PC-9 (cell line): Measurements from ENCODE around the gene CHCHD4. TPM values are rescaled to one million over a fixed set of nuclear protein-coding genes. Genes with fewer than 3 reads are reported as not detected.

Source experiments
- BruUV-seq: library from RNA; stranded (reverse); fragments of 400-500 nt; replicated peaks from 2 replicates; lab custom pipeline; 2021; lab: Mats Ljungman, UMichigan
- CTCF ChIA-PET: fragments of 300-600 bp; sonication (Branson Sonifier 250); formaldehyde crosslinking; loops from one replicate; lab custom pipeline; 2022; ENCODE audit warnings: antibody characterized with exemption; lab: Charles Lee
- POLR2A ChIA-PET: fragments of 300-600 bp; sonication (Branson Sonifier 250); formaldehyde crosslinking; loops from one replicate; lab custom pipeline; 2022; ENCODE audit warnings: antibody characterized with exemption; ENCODE audit not compliant: unreplicated experiment; lab: Charles Lee
- DNase-seq, 2 experiments: peaks; one replicate each; pipeline versions ENCODE4 v3.0.0 to v3.0.0-alpha.2; 2015 to 2022; ENCODE audit warnings: mixed read lengths in 1 of 2
- H2AFZ ChIP-seq: fragments of 200-600 bp; sonication (generic); 2 replicates; pipeline ENCODE4 v1.8.1; 2017; ENCODE audit warnings: antibody characterized with exemption
- H3F3A ChIP-seq: fragments of 200-600 bp; sonication (generic); 2 replicates; pipeline ENCODE4 v1.8.1; 2017; ENCODE audit warnings: antibody characterized with exemption, mild to moderate bottlenecking, low read depth; ENCODE audit not compliant: insufficient read depth
- H3K27ac ChIP-seq: fragments of 200-600 bp; sonication (generic); 2 replicates; pipeline ENCODE4 v1.6.1; 2016; ENCODE audit warnings: mixed run types
- H3K27me3 ChIP-seq: fragments of 200-600 bp; sonication (generic); 2 replicates; pipeline ENCODE4 v1.6.1; 2016; ENCODE audit warnings: low read depth, mixed run types; ENCODE audit not compliant: insufficient read depth
- H3K36me3 ChIP-seq: fragments of 200-600 bp; sonication (generic); 2 replicates; pipeline ENCODE4 v1.6.1; 2016; ENCODE audit warnings: low read depth, mixed run types
- H3K4me1 ChIP-seq: fragments of 200-600 bp; sonication (generic); replicated peaks from 2 replicates; pipeline ENCODE4 v1.6.1; 2016; ENCODE audit warnings: mixed run types; ENCODE audit not compliant: insufficient read depth
- H3K4me2 ChIP-seq: fragments of 200-600 bp; sonication (generic); 2 replicates; pipeline ENCODE4 v1.6.1; 2017; ENCODE audit warnings: mixed run types
- H3K4me3 ChIP-seq: fragments of 200-600 bp; sonication (generic); 2 replicates; pipeline ENCODE4 v1.6.1; 2016; ENCODE audit warnings: mixed run types
- H3K79me2 ChIP-seq: fragments of 200-600 bp; sonication (generic); 2 replicates; pipeline ENCODE4 v1.6.1; 2017; ENCODE audit warnings: low read depth, mixed run types
- H3K9me2 ChIP-seq: fragments of 200-600 bp; sonication (generic); 2 replicates; pipeline ENCODE4 v1.8.1; 2017; ENCODE audit warnings: mild to moderate bottlenecking; ENCODE audit not compliant: insufficient read depth
- H3K9me3 ChIP-seq: fragments of 200-600 bp; sonication (generic); 2 replicates; pipeline ENCODE4 v1.8.1; 2016; ENCODE audit warnings: low read depth; ENCODE audit not compliant: insufficient read depth
- H4K20me1 ChIP-seq: fragments of 200-600 bp; sonication (generic); 2 replicates; pipeline ENCODE4 v1.8.1; 2017; ENCODE audit not compliant: insufficient read depth
- EZH2 ChIP-seq: fragments of 200-600 bp; sonication (generic); IDR thresholded peaks from 2 replicates; pipeline ENCODE4 v1.8.0; 2017; ENCODE audit warnings: antibody characterized with exemption, low read depth
- intact Hi-C: fragments of 100-400 bp; cut with micrococcal nuclease; formaldehyde crosslinking; loops from one replicate; pipeline ENCODE4 v1.10.0; 2022; ENCODE audit not compliant: unreplicated experiment
- total RNA-seq: library from RNA; stranded (reverse); gene quantifications from 2 replicates; pipeline ENCODE4 v1.2.3, GENCODE V29; 2021
- TF ChIP-seq, protein P1 (sequence below): fragments of 200-600 bp; sonication (generic); conservative IDR thresholded peaks from 2 replicates; pipeline ENCODE4 v1.6.1; 2017; ENCODE audit warnings: mixed run types, antibody characterized with exemption, mild to moderate bottlenecking, moderate library complexity

Gene CHCHD4
- total RNA-seq, 1 experiment from 2014 or later = 17.6 TPM

DNA sequence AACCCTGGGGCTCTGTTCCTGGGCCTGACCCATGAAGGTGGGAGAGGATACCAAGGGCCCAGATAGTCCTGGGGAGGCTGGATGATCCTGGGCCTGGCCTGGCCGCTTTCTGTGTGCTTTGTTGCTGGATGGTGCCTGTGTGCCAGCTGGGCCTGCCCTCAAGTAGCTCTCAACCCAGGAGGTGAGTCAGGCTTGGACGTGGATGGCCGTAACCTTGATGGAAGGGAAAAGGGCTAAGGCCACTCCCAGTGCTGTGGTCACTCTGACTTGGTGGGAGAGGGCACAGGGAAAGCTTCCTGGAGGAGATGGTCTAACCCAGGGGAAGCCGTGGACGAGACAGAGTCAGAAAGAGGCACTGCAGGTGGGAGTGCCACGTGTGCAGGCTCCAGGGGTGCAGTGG lies 9.6 kb upstream of the CHCHD4 start:
- ChIA-PET CTCF (no interaction called here), POLR2A (no interaction called here)
- 0 out of 2 replicates have a peak, but pooled peaks cover 16% of the 10 kb centered on the region for H3F3A ChIP-seq
- intact Hi-C loops = no loop called here
- BruUV-seq = no TSS peak
- H3K9me2 ChIP-seq = no peaks in the 10 kb centered on the region
- no peak overlapping the region for H2AFZ ChIP-seq
- DNase-seq = no peak
- peaks cover 5% of the 10 kb centered on the region; the same call in 1 of the 2 replicates for H4K20me1 ChIP-seq
- H3K79me2 ChIP-seq = 0 out of 2 replicates have a peak, but pooled peaks cover 4% of the 10 kb centered on the region
- peaks cover 12% of the 10 kb centered on the region for H3K4me1 ChIP-seq
- H3K4me2 ChIP-seq = no peak overlapping the region
- H3K27ac ChIP-seq = no peak overlapping the region
- no peak overlapping the region for H3K4me3 ChIP-seq
- H3K36me3 ChIP-seq = peaks cover 32% of the 10 kb centered on the region
- H3K27me3 ChIP-seq = no peaks in the 10 kb centered on the region
- TF ChIP-seq, protein P1, sequence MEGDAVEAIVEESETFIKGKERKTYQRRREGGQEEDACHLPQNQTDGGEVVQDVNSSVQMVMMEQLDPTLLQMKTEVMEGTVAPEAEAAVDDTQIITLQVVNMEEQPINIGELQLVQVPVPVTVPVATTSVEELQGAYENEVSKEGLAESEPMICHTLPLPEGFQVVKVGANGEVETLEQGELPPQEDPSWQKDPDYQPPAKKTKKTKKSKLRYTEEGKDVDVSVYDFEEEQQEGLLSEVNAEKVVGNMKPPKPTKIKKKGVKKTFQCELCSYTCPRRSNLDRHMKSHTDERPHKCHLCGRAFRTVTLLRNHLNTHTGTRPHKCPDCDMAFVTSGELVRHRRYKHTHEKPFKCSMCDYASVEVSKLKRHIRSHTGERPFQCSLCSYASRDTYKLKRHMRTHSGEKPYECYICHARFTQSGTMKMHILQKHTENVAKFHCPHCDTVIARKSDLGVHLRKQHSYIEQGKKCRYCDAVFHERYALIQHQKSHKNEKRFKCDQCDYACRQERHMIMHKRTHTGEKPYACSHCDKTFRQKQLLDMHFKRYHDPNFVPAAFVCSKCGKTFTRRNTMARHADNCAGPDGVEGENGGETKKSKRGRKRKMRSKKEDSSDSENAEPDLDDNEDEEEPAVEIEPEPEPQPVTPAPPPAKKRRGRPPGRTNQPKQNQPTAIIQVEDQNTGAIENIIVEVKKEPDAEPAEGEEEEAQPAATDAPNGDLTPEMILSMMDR = no peak
- no peak for TF ChIP-seq EZH2
- H3K9me3 ChIP-seq = no peaks in the 10 kb centered on the region

DNA sequence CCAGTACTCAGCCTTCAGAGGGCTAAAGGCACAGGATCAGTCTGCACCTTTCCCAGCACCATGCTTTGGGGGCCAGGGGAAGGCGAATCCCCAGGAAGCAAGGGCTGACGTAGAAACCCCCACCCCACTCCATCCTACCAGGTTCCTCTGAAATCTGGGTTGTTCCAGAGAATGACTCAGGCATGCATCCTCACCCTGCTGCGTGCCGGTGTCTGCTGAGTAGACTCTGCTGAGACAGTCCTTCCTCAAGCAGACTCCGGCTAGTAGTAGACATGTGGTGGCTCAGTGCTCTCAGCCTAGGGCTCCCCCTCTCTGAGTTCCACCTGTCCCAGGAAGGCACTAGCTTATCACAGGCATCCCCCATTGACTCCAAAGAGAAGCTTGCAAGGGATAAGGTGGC lies 9.2 kb upstream of the CHCHD4 start:
- peaks cover 34% of the 10 kb centered on the region for H3K36me3 ChIP-seq
- H3K27me3 ChIP-seq = no peaks in the 10 kb centered on the region
- no peak overlapping the region for H2AFZ ChIP-seq
- H3K4me2 ChIP-seq = no peak overlapping the region
- no peaks in the 10 kb centered on the region for H3K9me2 ChIP-seq
- no TSS peak for BruUV-seq
- TF ChIP-seq, protein P1 = no peak
- no peak for TF ChIP-seq EZH2
- no peak overlapping the region for H3K4me3 ChIP-seq
- intact Hi-C loops = no loop called here
- ChIA-PET CTCF (no interaction called here), POLR2A (no interaction called here)
- peaks cover 12% of the 10 kb centered on the region for H3K4me1 ChIP-seq
- DNase-seq = no peak
- peaks cover 6% of the 10 kb centered on the region for H3K79me2 ChIP-seq
- H3K9me3 ChIP-seq = no peaks in the 10 kb centered on the region
- 0 out of 2 replicates have a peak, but pooled peaks cover 17% of the 10 kb centered on the region for H3F3A ChIP-seq
- H4K20me1 ChIP-seq = peaks cover 7% of the 10 kb centered on the region
- no peak overlapping the region for H3K27ac ChIP-seq

DNA sequence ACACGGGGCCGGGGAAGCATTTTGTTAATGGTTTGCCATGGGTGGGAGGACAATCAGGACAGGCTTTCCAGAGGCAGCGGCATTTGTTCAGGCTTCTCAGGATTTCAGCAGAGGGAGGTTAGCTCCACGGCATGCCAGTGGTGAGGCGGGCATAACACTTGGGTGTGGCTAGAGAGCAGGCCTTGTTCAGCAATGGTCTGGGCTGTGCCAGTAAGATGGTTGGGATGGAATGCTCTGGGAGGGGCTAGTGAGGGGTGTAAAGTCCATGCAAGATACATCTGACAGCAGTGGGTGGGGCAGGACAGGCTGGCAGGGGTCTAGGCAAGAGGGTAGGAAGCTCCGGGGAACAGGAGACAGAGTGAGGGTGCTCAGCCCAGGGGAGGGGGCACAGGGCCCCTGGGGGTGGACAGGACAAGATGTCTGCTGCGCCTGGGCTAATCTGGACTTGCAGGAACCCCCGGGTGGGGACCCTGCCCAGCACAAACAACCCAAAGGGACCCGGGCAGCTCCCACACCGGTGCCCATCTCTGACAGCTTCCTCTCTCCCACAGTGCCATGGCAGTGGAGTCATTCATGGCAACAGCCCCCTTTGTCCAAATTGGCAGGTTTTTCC lies 8.6 kb upstream of the CHCHD4 start:
- no peaks in the 10 kb centered on the region for H3K9me2 ChIP-seq
- POLR2A ChIA-PET = interaction anchor here (0.6 kb wide), 1 partner anchor 16 kb away, joined by 4 read pairs; no protein-coding TSS in a partner anchor
- H4K20me1 ChIP-seq = peaks cover 13% of the 10 kb centered on the region
- H3K79me2 ChIP-seq = peaks cover 12% of the 10 kb centered on the region
- no peak overlapping the region for H2AFZ ChIP-seq
- no peak for DNase-seq
- no peak overlapping the region for H3K27ac ChIP-seq
- peaks cover 40% of the 10 kb centered on the region for H3K36me3 ChIP-seq
- H3K4me2 ChIP-seq = no peak overlapping the region
- H3F3A ChIP-seq = 0 out of 2 replicates have a peak, but pooled peaks cover 20% of the 10 kb centered on the region
- peaks cover 12% of the 10 kb centered on the region for H3K4me1 ChIP-seq
- H3K4me3 ChIP-seq = no peak overlapping the region
- TF ChIP-seq, protein P1 = no peak
- TF ChIP-seq EZH2 = no peak
- no peaks in the 10 kb centered on the region for H3K27me3 ChIP-seq
- BruUV-seq = no TSS peak
- H3K9me3 ChIP-seq = no peaks in the 10 kb centered on the region
- CTCF ChIA-PET = no interaction called here
- intact Hi-C loops = no loop called here
